ENCODE results near the gene SLC2A11. TPM values are rescaled to one million over a fixed set of nuclear protein-coding genes. Genes with fewer than 3 reads are reported as not detected.

The SLC2A11 gene
- total RNA-seq, 1 experiment from 2014 or later = 17.2 TPM

DNA sequence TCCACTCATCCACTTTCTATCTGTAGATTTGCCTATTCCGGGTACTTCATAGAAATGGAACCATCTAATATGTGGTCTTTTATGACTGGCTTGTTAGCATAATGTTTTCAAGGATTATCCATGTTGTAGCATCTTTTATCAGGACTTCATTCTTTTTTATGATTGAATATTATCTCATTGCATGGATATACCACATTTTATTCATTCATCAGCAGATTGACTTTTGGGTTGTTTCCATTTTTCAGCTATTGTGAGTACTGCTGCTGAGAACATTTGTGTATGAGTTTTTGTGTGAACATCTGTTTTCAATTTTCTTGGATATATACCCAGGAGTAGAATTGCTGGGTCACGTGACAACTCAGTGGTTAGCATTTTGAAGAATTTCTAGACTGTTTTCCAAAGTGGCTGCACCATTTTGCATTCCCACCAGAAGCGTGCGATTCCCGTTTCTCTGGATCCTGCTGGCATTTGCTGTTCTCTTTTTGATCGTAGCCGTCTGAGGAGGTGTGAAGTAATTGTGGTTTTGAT is 27.8 kb upstream of the SLC2A11 start:
- Histone ChIP-seq H3K9ac (ENCODE audit: low read length) (no peak overlapping the region), H3K79me2 (ENCODE audit: insufficient read depth, low read length) (no peaks in the 10 kb centered on the region; the same call in 1 of the 2 replicates), H2AFZ (ENCODE audit: low read depth, low read length, poor library complexity, severe bottlenecking) (no peak overlapping the region), H3K36me3 (ENCODE audit: control insufficient read depth in 1 of 2, insufficient read depth in 2 of 2, low read length in 2 of 2) (peaks cover 13 to 30% of the 10 kb centered on the region in 2 experiments; a peak in 3 of 4 replicates), H3K9me3 (ENCODE audit: control insufficient read depth in 1 of 2, insufficient read depth in 1 of 2, low read depth in 1 of 2, low read length in 2 of 2) (no peaks in the 10 kb centered on the region), H3K4me3 (replicated peaks in 1 of 2; ENCODE audit: low read depth in 1 of 2, low read length in 2 of 2) (no peak overlapping the region), H3K27ac (ENCODE audit: low read depth, low read length) (no peak overlapping the region), H3K4me1 (ENCODE audit: control insufficient read depth in 1 of 2, insufficient read depth in 2 of 2, low read length in 2 of 2) (no peaks in the 10 kb centered on the region), H3K9me2 (ENCODE audit: insufficient read depth) (no peaks in the 10 kb centered on the region), H4K20me1 (ENCODE audit: insufficient read depth) (no peaks in the 10 kb centered on the region), H3K27me3 (ENCODE audit: insufficient read depth, low read length) (no peaks in the 10 kb centered on the region), H3K4me2 (ENCODE audit: low read length) (no peak overlapping the region)
- ATAC-seq = no peak
- RAD21 ChIA-PET (ENCODE audit: low non-redundant PET in 1 of 2, low total read pairs in 2 of 2, uncharacterized antibody in 2 of 2, unreplicated experiment in 2 of 2) = no interaction called here
- POLR2A ChIA-PET = no interaction called here
- BruUV-seq (replicated peaks) = no TSS peak
- intact Hi-C loops (cut with micrococcal nuclease) = no loop called here
- no peak for DNase-seq (ENCODE audit: low read depth, low spot score)
- CTCF ChIA-PET = no interaction called here
- TF ChIP-seq, protein P1, sequence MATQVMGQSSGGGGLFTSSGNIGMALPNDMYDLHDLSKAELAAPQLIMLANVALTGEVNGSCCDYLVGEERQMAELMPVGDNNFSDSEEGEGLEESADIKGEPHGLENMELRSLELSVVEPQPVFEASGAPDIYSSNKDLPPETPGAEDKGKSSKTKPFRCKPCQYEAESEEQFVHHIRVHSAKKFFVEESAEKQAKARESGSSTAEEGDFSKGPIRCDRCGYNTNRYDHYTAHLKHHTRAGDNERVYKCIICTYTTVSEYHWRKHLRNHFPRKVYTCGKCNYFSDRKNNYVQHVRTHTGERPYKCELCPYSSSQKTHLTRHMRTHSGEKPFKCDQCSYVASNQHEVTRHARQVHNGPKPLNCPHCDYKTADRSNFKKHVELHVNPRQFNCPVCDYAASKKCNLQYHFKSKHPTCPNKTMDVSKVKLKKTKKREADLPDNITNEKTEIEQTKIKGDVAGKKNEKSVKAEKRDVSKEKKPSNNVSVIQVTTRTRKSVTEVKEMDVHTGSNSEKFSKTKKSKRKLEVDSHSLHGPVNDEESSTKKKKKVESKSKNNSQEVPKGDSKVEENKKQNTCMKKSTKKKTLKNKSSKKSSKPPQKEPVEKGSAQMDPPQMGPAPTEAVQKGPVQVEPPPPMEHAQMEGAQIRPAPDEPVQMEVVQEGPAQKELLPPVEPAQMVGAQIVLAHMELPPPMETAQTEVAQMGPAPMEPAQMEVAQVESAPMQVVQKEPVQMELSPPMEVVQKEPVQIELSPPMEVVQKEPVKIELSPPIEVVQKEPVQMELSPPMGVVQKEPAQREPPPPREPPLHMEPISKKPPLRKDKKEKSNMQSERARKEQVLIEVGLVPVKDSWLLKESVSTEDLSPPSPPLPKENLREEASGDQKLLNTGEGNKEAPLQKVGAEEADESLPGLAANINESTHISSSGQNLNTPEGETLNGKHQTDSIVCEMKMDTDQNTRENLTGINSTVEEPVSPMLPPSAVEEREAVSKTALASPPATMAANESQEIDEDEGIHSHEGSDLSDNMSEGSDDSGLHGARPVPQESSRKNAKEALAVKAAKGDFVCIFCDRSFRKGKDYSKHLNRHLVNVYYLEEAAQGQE (IDR thresholded peaks at IDR 0.05; ENCODE audit: low read depth) = no peak
- TF ChIP-seq SP1 (IDR thresholded peaks at IDR 0.05; ENCODE audit: low read depth) (no peak), POLR2AphosphoS5 (IDR thresholded peaks at IDR 0.05; ENCODE audit: low read depth, low read length) (no peak), CBX3 (IDR thresholded peaks at IDR 0.05; ENCODE audit: low read depth) (no peak)
- TF ChIP-seq, protein P2, sequence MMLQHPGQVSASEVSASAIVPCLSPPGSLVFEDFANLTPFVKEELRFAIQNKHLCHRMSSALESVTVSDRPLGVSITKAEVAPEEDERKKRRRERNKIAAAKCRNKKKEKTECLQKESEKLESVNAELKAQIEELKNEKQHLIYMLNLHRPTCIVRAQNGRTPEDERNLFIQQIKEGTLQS (IDR thresholded peaks at IDR 0.05) = no peak
- TF ChIP-seq, protein P3, sequence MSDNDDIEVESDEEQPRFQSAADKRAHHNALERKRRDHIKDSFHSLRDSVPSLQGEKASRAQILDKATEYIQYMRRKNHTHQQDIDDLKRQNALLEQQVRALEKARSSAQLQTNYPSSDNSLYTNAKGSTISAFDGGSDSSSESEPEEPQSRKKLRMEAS (IDR thresholded peaks at IDR 0.05) = no peak
